Uterus (tissue), 4 donors: Measurements from ENCODE around the gene ZNF208. TPM values are rescaled to one million over a fixed set of nuclear protein-coding genes. Genes with fewer than 3 reads are reported as not detected.

Experiments
- DNase-seq, 2 donors: peaks; one replicate each; pipeline ENCODE4 v3.0.0-alpha.2; 2019 to 2020
- H3K27ac ChIP-seq, 2 donors: fragments of 200-600 bp; sonication (generic); 1 replicate in 1 of 2; 2 replicates in 1 of 2; pipeline ENCODE4 v1.5.1; 2016 to 2018
- H3K27me3 ChIP-seq, 2 donors: fragments of 200-600 bp; sonication (generic); one replicate each; pipeline ENCODE4 v1.5.1; 2018 to 2019; ENCODE audit warnings: control low read depth in 1 of 2
- H3K36me3 ChIP-seq, 2 donors: fragments of 200-600 bp; sonication (generic); one replicate each; pipeline ENCODE4 v1.5.1; 2019; ENCODE audit warnings: control low read depth in 1 of 2
- H3K4me1 ChIP-seq, 2 donors: fragments of 200-600 bp; sonication (generic); one replicate each; pipeline ENCODE4 v1.5.1; 2018 to 2019; ENCODE audit warnings: control low read depth in 1 of 2
- H3K4me3 ChIP-seq, 2 donors: fragments of 200-600 bp; sonication (generic); 1 replicate in 1 of 2; 2 replicates in 1 of 2; pipeline ENCODE4 v1.5.1; 2018 to 2019; ENCODE audit warnings: mild to moderate bottlenecking in 1 of 2
- H3K9me3 ChIP-seq, 2 donors: fragments of 200-600 bp; sonication (generic); one replicate each; pipeline ENCODE4 v1.5.1; 2019; ENCODE audit warnings: control low read depth in 1 of 2
- CTCF ChIP-seq, 4 experiments: fragments of 200-600 bp in 2 of 4; fragments of 450-650 bp in 2 of 4; sonication (generic) in 2 of 4; IDR thresholded peaks; one replicate each; pipeline ENCODE4 v1.5.1; 2016 to 2019; ENCODE audit warnings: antibody characterized with exemption in 4 of 4, mild to moderate bottlenecking in 2 of 4, moderate library complexity in 1 of 4
- POLR2A ChIP-seq, 2 donors: fragments of 450-650 bp; IDR thresholded peaks; one replicate each; pipeline ENCODE4 v1.6.1; 2016; ENCODE audit warnings: antibody characterized with exemption in 2 of 2, mild to moderate bottlenecking in 1 of 2, moderate library complexity in 1 of 2
- intact Hi-C: fragments of 100-400 bp; cut with DNase I; formaldehyde crosslinking; loops from one replicate; pipeline ENCODE4 v1.15.1; 2023; ENCODE audit warnings: low total_unique reads
- total RNA-seq, 4 donors: library from RNA; depleted of rRNA in 3 of 4; stranded (reverse); fragments of >200 nt in 3 of 4; gene quantifications; one replicate each; pipeline versions ENCODE4 v1.1.0 to v1.2.4, GENCODE V29; 2014 to 2023
- donor health status: DM: yes; HTN: yes; CAD: no.

ZNF208 gene
- total RNA-seq, 4 donors from 2014 or later = 2.3 to 49.6 (median 13.4) TPM

DNA sequence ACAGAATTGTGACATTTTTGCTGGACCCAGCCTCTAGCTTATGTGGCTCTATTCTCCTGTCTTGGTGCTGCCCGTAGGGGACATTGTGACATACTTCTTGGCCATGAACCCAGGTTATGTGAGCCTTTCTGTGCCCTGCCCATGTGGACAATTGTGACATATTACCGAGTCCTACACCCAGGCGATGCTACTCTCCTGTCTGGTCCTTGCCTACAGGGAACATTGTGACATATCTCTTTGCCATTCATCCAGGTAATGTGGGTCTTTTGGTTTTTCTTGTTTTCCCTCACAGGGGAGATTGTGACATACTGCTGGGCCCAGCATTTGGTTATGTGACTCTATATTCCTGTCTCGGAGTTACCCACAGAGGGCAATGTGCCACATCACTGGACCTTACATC, 103.2 kb downstream of the ZNF208 start:
- Histone ChIP-seq H3K4me3 (no peak overlapping the region), H3K27ac (no peak overlapping the region), H3K9me3 (no peaks in the 10 kb centered on the region), H3K27me3 (no peaks in the 10 kb centered on the region), H3K4me1 (no peaks in the 10 kb centered on the region), H3K36me3 (no peaks in the 10 kb centered on the region)
- no peak for DNase-seq
- intact Hi-C loops = no loop called here
- TF ChIP-seq POLR2A (IDR thresholded peaks at IDR 0.05) (no peak), CTCF (IDR thresholded peaks at IDR 0.05) (no peak)

- no peaks in the 10 kb centered on the region for H3K27me3 ChIP-seq
- intact Hi-C loops = no loop called here
- H3K27ac ChIP-seq = no peak overlapping the region
- no peaks in the 10 kb centered on the region for H3K9me3 ChIP-seq
- TF ChIP-seq POLR2A (IDR thresholded peaks at IDR 0.05) (no peak), CTCF (IDR thresholded peaks at IDR 0.05) (no peak)
- no peak overlapping the region for H3K4me3 ChIP-seq
- no peaks in the 10 kb centered on the region for H3K36me3 ChIP-seq
- DNase-seq = no peak
- H3K4me1 ChIP-seq = no peaks in the 10 kb centered on the region
These were observed 108.2 kb downstream of the ZNF208 start for GRCh38 chr19:21902571-21902970.

DNA sequence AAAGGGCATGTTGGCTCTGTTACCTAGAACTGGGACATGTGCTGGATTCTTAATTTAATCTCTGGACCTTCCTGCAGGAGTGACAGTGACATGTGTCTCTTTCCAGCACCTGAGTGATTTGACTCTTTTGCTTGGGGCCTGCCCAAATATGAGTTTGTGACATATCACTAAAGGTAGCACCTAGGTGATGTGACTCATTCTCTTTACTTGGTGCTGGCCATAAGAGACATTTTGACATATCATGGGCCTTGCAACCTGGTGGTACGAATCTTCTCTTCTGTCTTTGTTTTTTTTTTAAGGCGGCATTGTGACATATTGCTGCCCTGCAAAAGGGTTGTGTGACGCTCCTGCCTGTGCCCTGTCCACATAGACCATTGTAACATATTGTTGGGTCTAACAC, 108.9 kb downstream of the ZNF208 start:
- H3K9me3 ChIP-seq = no peaks in the 10 kb centered on the region

DNA sequence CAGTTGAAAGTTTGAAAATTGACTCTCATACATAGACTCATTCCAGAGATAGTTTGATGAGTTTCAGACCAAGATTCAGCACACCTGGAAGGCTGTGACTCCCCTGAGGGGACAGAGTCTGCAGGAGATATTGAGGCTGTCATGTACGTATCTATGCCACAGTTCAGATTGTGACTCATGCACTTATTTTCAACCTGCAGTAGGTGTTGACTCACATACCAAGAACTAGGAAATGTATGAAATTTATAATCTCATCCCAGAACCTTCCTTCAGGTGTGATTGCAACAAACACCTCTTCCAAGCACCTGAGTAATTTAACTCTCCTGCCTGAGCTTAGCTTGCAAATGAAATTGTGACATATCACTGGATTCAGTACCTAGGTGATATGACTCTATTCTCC, 110.3 kb downstream of the ZNF208 start:
- TF ChIP-seq CTCF (IDR thresholded peaks at IDR 0.05) (no peak), POLR2A (IDR thresholded peaks at IDR 0.05) (no peak)
- Histone ChIP-seq H3K36me3 (no peaks in the 10 kb centered on the region), H3K27ac (no peak overlapping the region), H3K4me3 (no peak overlapping the region), H3K27me3 (no peaks in the 10 kb centered on the region), H3K4me1 (no peaks in the 10 kb centered on the region), H3K9me3 (no peaks in the 10 kb centered on the region)
- intact Hi-C loops = no loop called here
- no peak for DNase-seq

More for the DNA sequence above, 108.9 kb downstream of the ZNF208 start:
- TF ChIP-seq CTCF (IDR thresholded peaks at IDR 0.05) (no peak), POLR2A (IDR thresholded peaks at IDR 0.05) (no peak)
- Histone ChIP-seq H3K36me3 (no peaks in the 10 kb centered on the region), H3K27ac (no peak overlapping the region), H3K27me3 (no peaks in the 10 kb centered on the region), H3K4me1 (no peaks in the 10 kb centered on the region), H3K4me3 (no peak overlapping the region)
- intact Hi-C loops = no loop called here
- DNase-seq = no peak

DNA sequence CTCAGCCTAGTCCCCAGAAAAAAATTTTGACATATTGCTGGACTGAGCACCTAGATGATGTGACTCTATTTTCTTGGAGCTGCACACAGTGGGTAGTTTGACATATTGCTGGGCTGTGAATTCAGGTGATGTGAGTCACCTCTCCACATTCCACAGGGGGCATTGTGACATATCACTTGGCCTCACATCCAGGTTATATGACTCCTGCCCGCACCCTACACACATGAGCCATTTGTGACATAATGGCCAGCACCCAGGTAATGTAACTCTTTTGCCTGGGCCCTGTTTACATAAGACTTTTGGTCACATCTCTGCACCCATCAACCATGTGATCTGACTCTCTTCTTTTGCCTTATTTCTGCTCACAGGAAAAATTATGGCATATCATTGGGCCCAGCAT, 119.7 kb downstream of the ZNF208 start:
- Histone ChIP-seq H3K9me3 (no peaks in the 10 kb centered on the region), H3K36me3 (no peaks in the 10 kb centered on the region), H3K27me3 (no peaks in the 10 kb centered on the region), H3K4me1 (no peaks in the 10 kb centered on the region), H3K4me3 (no peak overlapping the region), H3K27ac (no peak overlapping the region)
- TF ChIP-seq POLR2A (IDR thresholded peaks at IDR 0.05) (no peak), CTCF (IDR thresholded peaks at IDR 0.05) (no peak)
- DNase-seq = no peak
- intact Hi-C loops = no loop called here
